Daoy (cell line): Measurements from ENCODE around the gene DOCK4. TPM values are rescaled to one million over a fixed set of nuclear protein-coding genes. Genes with fewer than 3 reads are reported as not detected.

Experiments used
- DNase-seq: peaks from one replicate; pipeline ENCODE4 v3.0.0-alpha.2; 2015; ENCODE audit warnings: low read depth
- total RNA-seq: library from RNA; depleted of rRNA; stranded (reverse); fragments of >200 nt; shearing (Covaris generic); gene quantifications from 2 replicates; pipeline ENCODE4 v1.2.3, GENCODE V29; 2014

The DOCK4 gene
- total RNA-seq, 1 experiment from 2014 or later: 17.2 TPM

GRCh38 chr7:112081778-112082177, 124.4 kb downstream of the DOCK4 start:
- DNase-seq: no peak

- DNase-seq: peak; percentile 91
Measured at GRCh38 chr7:112080978-112081377, 125.2 kb downstream of the DOCK4 start.

- peak; percentile 92 for DNase-seq
Measured at GRCh38 chr7:112080441-112080840, 125.8 kb downstream of the DOCK4 start.

GRCh38 chr7:112079673-112080072, 126.5 kb downstream of the DOCK4 start:
- no peak for DNase-seq

- no peak for DNase-seq
Measured at GRCh38 chr7:112079122-112079521, 127.1 kb downstream of the DOCK4 start.

- no peak for DNase-seq
Measured at GRCh38 chr7:112076324-112076723, 129.9 kb downstream of the DOCK4 start.

GRCh38 chr7:112074464-112074863, 131.7 kb downstream of the DOCK4 start:
- no peak for DNase-seq

DNA sequence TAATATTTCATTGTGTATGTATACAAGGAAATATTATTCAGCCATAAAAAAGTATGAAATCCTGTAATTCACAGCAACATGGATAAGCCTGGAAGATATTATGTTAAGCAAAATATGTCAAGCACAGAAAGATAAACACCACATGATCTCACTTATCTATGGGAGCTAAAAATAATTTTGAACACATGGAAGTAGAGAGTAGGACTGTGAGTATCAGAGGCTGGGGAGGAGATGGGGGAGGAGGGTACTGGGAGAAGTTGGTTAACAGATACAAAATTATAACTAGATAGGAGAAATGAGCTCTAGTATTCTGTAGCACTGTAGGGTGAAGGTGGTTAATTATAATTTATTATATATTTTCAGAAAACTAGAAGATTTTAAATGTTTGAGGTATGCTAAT, 132.7 kb downstream of the DOCK4 start:
- DNase-seq: no peak

DNA sequence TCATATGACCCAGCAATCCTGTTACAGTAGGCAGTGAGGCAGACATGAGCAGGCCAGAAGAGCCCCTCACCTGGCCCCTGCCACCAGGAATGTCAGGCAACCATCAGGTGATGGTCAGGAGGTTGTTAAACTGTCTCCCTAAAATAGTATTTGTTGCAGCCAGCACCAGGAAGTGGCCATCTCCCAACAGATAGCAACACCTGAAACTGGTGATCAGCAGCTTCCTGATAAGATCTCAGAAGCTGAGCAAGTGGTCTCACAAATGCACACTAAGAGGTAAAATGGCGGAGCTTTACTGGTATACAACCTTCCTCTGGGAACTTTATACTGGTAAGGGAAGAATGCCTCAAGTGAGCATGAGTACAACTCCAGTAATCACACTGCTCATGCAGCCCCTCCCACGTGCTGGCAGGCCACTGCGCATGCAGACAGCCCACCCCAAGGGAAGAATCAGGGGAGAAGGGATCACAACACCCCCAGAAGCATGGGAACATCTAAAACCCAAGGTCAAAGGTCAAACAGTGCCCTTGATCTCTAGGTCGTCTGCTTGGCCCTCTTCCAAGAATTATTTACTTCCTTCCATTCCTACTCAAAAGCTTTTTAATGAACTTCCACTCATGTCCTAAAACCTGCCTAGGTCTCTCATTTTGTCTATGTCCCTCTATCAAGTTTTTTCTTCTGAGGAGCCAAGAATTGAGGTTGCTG, 133.5 kb downstream of the DOCK4 start:
- no peak for DNase-seq

DNA sequence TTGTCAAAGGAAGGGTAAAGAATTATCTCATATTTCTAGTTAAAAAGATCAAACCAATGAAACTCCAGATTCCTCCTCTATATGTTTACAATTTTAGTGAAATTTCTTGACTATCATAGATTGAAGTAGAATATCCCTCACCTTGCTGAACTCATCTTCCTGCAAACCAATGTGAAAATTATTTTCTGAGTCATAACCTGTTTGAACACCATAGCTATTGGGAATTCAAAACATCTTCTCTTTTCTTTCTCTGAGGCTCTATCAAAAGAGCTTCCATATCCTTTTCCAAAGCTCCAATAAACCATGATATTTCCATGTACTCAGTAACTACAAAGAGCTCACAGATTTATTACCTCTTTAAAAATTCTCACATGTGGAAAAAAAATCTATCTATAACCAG, 134.3 kb downstream of the DOCK4 start:
- DNase-seq: no peak

DNA sequence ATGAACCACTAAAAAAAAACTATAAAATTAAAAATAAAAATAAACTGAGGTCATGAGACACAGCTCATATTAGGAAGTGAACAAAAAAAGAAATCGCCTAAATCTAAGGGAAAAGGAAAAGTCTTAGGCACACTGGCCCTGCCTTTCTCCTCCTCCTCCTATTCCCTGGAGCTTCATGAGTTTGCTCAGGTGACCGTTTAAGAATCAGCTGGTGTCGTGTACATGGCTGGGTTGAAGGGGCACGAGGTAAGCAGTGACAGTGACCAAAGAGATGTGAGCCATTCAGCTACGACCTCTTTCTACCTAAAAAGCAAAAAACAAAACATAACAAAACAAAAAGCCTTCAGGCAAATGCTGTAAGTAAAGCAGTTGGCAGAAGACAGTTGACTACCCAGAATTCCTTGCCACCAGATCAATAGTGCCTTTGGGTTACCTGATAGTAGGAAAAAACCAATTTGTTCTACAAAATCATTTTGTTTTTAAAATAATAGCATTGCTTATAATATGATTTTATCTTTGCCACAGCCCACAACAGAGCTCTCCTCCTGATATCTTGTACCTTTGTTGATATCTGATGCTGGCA, 135.4 kb downstream of the DOCK4 start:
- no peak for DNase-seq

DNA sequence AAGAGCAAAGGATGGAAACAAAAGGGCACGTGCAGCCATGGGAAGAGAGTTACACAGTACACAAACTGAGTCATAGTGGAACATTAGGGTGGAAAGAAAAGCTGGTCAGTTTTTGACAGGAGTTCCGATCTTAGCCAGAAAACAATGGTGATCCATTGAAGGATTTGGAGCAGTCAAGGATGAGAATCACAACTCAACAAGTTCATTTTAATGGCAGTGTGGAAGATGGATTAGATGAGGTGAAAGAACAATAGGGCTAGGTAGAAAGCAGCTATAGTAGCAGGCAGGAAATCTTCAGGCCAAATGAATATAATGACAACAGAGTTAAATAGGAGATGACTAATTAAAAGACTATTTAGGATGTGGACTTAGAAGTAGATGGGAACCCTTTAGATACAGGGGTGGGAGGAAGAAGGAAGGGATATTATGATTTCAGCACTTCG, 136.3 kb downstream of the DOCK4 start:
- DNase-seq: peak; percentile 53

GRCh38 chr7:112068967-112069366, 137.2 kb downstream of the DOCK4 start:
- DNase-seq: no peak

- DNase-seq: no peak
Measured at GRCh38 chr7:112067632-112068540, 138.3 kb downstream of the DOCK4 start.

DNA sequence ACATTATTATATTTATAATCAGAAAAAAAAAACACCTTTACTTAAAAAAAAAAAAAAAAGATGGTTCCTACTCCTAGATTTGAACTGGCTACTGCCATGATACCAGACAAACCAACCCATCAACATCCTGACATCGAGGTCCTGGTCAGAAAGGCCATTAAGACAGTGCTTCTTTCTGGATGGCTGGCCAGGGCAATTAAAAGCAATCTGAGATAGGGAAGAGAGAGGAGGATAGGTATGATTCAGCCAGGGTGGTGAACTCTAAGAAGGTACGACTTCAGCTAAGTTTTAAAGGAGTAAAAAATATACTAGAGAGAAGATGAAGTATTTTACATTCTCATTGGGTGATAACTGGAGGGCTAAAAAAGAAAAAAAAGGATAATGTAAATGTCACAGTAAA, 139.0 kb downstream of the DOCK4 start:
- DNase-seq: no peak

DNA sequence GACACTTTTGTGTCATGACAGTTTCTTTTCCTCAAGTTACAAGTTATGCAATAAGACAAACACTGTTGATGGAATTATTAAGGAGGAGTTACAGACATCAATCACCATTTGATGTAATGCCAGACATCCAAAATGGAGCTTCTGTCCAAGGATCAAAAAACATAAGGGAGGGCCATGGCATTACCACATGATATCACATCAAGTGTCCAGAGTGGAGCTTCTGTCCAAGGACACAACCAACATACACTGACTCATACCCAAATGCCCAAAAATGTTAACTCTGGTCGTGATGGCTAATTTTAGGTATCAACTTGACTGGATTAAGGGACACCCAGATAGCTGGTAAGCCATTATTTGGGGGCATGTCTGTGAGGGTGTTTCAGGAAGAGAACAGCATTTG, 140.4 kb downstream of the DOCK4 start:
- DNase-seq: no peak

GRCh38 chr7:112064627-112065385, 141.4 kb downstream of the DOCK4 start:
- DNase-seq: no peak

GRCh38 chr7:112063974-112064373, 142.2 kb downstream of the DOCK4 start:
- no peak for DNase-seq

- DNase-seq: no peak
Measured at GRCh38 chr7:112061051-112061450, 145.1 kb downstream of the DOCK4 start.

DNA sequence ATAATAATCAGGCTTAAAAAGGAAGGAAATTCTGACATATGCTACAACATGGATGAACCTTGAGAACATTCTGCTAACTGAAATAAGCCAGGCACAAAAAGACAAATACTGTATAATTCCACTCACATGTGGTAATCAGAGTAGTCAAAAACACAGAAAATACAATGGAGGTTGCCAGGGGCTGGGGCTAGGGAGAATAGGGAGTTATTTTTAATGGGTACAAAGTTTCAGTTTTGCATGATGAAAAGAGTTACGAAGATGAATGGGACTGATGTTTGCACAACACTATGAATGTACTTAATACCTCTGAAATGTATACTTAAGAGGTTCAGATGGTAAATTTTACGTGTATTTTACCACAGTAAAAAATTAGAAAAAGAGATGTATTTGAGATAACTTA, 145.6 kb downstream of the DOCK4 start:
- DNase-seq: no peak

GRCh38 chr7:112059675-112060074, 146.5 kb downstream of the DOCK4 start:
- no peak for DNase-seq

GRCh38 chr7:112058686-112059085, 147.5 kb downstream of the DOCK4 start:
- DNase-seq: no peak
